ENCODE data around the gene LMF2.
A peak's percentile ranks its signal among the peaks of the same experiment; 100 is the strongest.
"Not testable (repeated sequence)": the region's sequence is repeated elsewhere in the genome, so short reads cannot be mapped to it uniquely, and the experiment has no call there.

LMF2 gene

GRCh38 chr22:50523806-50524675, 16.5 kb upstream of the LMF2 start:
- DNase-seq (ENCODE audit: low read depth): no peak

- DNase-seq (ENCODE audit: low read depth): no peak
These were observed 15.9 kb upstream of the LMF2 start for GRCh38 chr22:50523458-50523805.

GRCh38 chr22:50522806-50523438, 15.4 kb upstream of the LMF2 start:
- no peak for DNase-seq (ENCODE audit: low read depth)

GRCh38 chr22:50522208-50522805, 14.8 kb upstream of the LMF2 start:
- no peak for DNase-seq (ENCODE audit: low read depth)

- DNase-seq (ENCODE audit: low read depth): no peak
These were observed 14.2 kb upstream of the LMF2 start for GRCh38 chr22:50521710-50522109.

GRCh38 chr22:50520826-50521453, 13.4 kb upstream of the LMF2 start:
- DNase-seq (ENCODE audit: low read depth): no peak

- not testable (repeated sequence) for DNase-seq (ENCODE audit: low read depth)
These were observed 12.7 kb upstream of the LMF2 start for GRCh38 chr22:50520184-50520583.

GRCh38 chr22:50519151-50519550, 11.6 kb upstream of the LMF2 start:
- no peak for DNase-seq (ENCODE audit: low read depth)

GRCh38 chr22:50518606-50519005, 11.1 kb upstream of the LMF2 start:
- no peak for DNase-seq (ENCODE audit: low read depth)

GRCh38 chr22:50517495-50518260, 10.2 kb upstream of the LMF2 start:
- no peak for DNase-seq (ENCODE audit: low read depth)

GRCh38 chr22:50516891-50517290, 9.4 kb upstream of the LMF2 start:
- no peak for DNase-seq (ENCODE audit: low read depth)

GRCh38 chr22:50516068-50516467, 8.6 kb upstream of the LMF2 start:
- no peak for DNase-seq (ENCODE audit: low read depth)

GRCh38 chr22:50513175-50513574, 5.7 kb upstream of the LMF2 start:
- no peak for DNase-seq (ENCODE audit: low read depth)

- DNase-seq (ENCODE audit: low read depth): no peak
These were observed 1.4 kb upstream of the LMF2 start for GRCh38 chr22:50508897-50509296.

GRCh38 chr22:50507991-50508884, 736 bp upstream of the LMF2 start, which contains the start of gene NCAPH2:
TSS of gene NCAPH2 (plus strand) at chr22:50508224. CDS start at chr22:50508338, 114 bp downstream.
- DNase-seq (ENCODE audit: low read depth): peak; percentile 96

- DNase-seq (ENCODE audit: low read depth): no peak
These were observed 686 bp downstream of the LMF2 start for GRCh38 chr22:50506611-50507420.

- no peak for DNase-seq (ENCODE audit: low read depth)
These were observed 1.5 kb downstream of the LMF2 start for GRCh38 chr22:50505776-50506610.

GRCh38 chr22:50505276-50505775, 2.2 kb downstream of the LMF2 start:
- DNase-seq (ENCODE audit: low read depth): no peak
